RWPE2 (cell line): ENCODE data around the gene GPR3.
"Not testable (repeated sequence)": the region's sequence is repeated elsewhere in the genome, so short reads cannot be mapped to it uniquely, and the experiment has no call there.

Experiments
- ATAC-seq: fragments of 200-7000 bp; cut with Tn5 transposase; 3 replicates; pipeline ENCODE4 v1.9.1; 2021; ENCODE audit warnings: low read depth
- DNase-seq: peaks from one replicate; pipeline ENCODE4 v3.0.0-alpha.2; 2020; ENCODE audit warnings: low spot score
- H3K27ac ChIP-seq: fragments of 450-650 bp; 2 replicates; pipeline ENCODE4 v1.5.1; 2017; ENCODE audit warnings: mild to moderate bottlenecking; ENCODE audit not compliant: poor library complexity, severe bottlenecking
- H3K27me3 ChIP-seq: fragments of 250-450 bp; sonication (Bioruptor Pico); 2 replicates; pipeline ENCODE4 v1.5.1; 2021; ENCODE audit warnings: mild to moderate bottlenecking, moderate library complexity; ENCODE audit not compliant: insufficient read depth, poor library complexity, severe bottlenecking
- H3K36me3 ChIP-seq: fragments of 250-450 bp; sonication (Bioruptor Pico); 2 replicates; pipeline ENCODE4 v1.5.1; 2020; ENCODE audit warnings: low read depth, mild to moderate bottlenecking, moderate library complexity
- H3K4me1 ChIP-seq: fragments of 250-450 bp; sonication (Bioruptor Pico); 2 replicates; pipeline ENCODE4 v1.5.1; 2021; ENCODE audit warnings: mild to moderate bottlenecking, moderate library complexity; ENCODE audit not compliant: insufficient read depth, poor library complexity, severe bottlenecking
- H3K4me3 ChIP-seq: fragments of 250-450 bp; sonication (Bioruptor Pico); 2 replicates; pipeline ENCODE4 v1.5.1; 2021; ENCODE audit warnings: mild to moderate bottlenecking, moderate library complexity; ENCODE audit not compliant: severe bottlenecking
- H3K9me3 ChIP-seq: fragments of 250-450 bp; sonication (Bioruptor Pico); 2 replicates; pipeline ENCODE4 v1.5.1; 2021; ENCODE audit warnings: mild to moderate bottlenecking, moderate library complexity; ENCODE audit not compliant: severe bottlenecking
- TF ChIP-seq, protein P1 (sequence below): fragments of 450-650 bp; IDR thresholded peaks from one replicate; pipeline ENCODE4 v1.5.1; 2017; ENCODE audit warnings: mild to moderate bottlenecking, moderate library complexity; ENCODE audit not compliant: poor library complexity, severe bottlenecking

The GPR3 gene

DNA sequence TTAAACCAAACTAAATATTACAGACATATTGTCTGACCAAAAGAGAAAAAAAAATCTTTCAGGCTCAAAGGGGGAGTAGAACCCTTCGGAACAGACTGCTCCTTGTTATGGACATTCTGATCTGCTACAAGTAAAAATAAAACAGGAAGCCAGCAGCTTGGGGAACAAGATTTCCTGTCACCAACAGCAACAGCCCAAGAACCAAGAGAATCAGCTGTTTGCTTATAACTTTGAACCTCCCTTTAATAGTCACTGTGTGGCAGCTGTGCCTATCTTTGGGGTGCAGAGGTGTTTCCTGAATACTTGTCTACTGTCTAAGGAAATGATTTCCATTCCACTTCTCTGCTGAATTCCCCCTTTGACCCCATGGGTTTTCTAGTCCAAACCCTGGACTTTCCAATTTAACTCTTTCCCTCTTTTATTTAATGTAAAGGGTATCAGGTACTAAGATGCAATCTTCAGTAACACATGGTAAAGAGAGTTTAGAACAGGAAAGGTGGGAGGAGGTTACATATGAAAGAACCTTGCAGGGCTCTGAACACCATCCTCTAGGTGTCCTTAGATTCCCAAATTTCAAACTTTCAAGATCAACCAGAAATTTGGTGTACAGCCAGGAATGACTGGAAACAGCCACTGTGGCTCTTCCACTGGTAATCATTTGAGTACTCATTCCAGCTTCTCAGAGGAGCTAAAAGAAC is 38.6 kb downstream of the GPR3 start:
- TF ChIP-seq, protein P1, sequence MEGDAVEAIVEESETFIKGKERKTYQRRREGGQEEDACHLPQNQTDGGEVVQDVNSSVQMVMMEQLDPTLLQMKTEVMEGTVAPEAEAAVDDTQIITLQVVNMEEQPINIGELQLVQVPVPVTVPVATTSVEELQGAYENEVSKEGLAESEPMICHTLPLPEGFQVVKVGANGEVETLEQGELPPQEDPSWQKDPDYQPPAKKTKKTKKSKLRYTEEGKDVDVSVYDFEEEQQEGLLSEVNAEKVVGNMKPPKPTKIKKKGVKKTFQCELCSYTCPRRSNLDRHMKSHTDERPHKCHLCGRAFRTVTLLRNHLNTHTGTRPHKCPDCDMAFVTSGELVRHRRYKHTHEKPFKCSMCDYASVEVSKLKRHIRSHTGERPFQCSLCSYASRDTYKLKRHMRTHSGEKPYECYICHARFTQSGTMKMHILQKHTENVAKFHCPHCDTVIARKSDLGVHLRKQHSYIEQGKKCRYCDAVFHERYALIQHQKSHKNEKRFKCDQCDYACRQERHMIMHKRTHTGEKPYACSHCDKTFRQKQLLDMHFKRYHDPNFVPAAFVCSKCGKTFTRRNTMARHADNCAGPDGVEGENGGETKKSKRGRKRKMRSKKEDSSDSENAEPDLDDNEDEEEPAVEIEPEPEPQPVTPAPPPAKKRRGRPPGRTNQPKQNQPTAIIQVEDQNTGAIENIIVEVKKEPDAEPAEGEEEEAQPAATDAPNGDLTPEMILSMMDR: peak; percentile 15
- no peak for ATAC-seq
- Histone ChIP-seq H3K9me3 (no peaks in the 10 kb centered on the region), H3K27ac (no peak overlapping the region), H3K4me3 (no peak overlapping the region), H3K36me3 (peaks cover 29% of the 10 kb centered on the region), H3K27me3 (no peaks in the 10 kb centered on the region), H3K4me1 (peaks cover 5% of the 10 kb centered on the region)
- DNase-seq: no peak

DNA sequence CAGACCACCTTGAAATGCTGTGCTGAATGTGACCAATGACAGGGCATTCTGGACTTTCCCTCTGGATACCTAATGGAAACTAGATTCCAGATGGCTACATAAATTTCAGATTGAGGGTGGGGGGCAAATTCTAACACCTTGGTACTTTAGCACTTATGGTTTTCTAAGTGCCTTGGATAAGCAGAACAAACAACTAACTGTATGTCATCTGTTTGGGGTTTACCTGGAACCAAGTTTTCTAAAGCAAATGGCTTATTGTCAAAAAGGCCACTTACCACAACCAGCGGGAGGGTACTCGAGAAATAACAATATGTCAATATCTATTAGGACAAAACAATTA is 39.1 kb downstream of the GPR3 start:
- H3K4me1 ChIP-seq: peaks cover 10% of the 10 kb centered on the region
- ATAC-seq (no peak), DNase-seq (no peak)
- H3K4me3 ChIP-seq: no peak overlapping the region
- peaks cover 27% of the 10 kb centered on the region for H3K36me3 ChIP-seq
- H3K27ac ChIP-seq: no peak overlapping the region
- TF ChIP-seq, protein P1: no peak
- no peaks in the 10 kb centered on the region for H3K27me3 ChIP-seq
- H3K9me3 ChIP-seq: no peaks in the 10 kb centered on the region

- Histone ChIP-seq H3K36me3 (peaks cover 15% of the 10 kb centered on the region), H3K4me1 (peaks cover 22% of the 10 kb centered on the region)
- not testable (repeated sequence) for H3K4me3 ChIP-seq, H3K27ac ChIP-seq, H3K9me3 ChIP-seq, H3K27me3 ChIP-seq, DNase-seq, ATAC-seq
Measured at GRCh38 chr1:27432725-27433124, 40.3 kb downstream of the GPR3 start.

GRCh38 chr1:27433706-27434105 is 41.3 kb downstream of the GPR3 start:
- Histone ChIP-seq H3K9me3 (no peaks in the 10 kb centered on the region), H3K4me3 (no peak overlapping the region), H3K27me3 (no peaks in the 10 kb centered on the region), H3K36me3 (peaks cover 6% of the 10 kb centered on the region), H3K4me1 (peaks cover 30% of the 10 kb centered on the region), H3K27ac (no peak overlapping the region)
- DNase-seq (no peak), ATAC-seq (no peak)
- TF ChIP-seq, protein P1: no peak

DNA sequence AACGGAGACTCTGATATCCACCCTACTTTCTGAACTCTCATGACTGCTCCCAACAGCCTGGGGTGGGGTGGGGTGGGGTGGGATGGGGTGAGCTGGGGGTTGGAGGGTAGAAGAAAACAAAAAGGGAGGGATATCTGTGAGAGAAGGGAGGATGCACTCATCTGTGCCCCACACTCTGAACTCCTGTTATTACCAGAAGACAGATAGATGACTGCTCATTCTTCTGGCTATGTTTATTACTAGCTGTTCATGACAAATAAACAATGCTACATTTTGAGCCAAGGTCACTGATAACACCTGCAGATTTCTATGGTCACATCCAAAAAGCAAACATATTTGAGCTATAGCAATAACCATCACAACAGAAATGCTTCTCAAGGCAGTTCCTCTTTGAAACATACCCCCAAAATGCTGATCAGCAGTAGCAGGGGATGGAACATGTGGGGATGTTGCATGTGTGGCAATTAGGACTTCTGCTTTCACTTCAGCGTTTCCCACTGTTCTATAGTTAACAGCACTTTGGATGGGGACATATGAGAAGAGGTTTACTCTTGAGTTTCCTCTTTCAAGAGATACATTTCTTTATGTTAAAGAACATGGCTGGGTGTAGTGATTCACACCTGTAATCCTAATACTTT is 43.3 kb downstream of the GPR3 start:
- Histone ChIP-seq H3K27ac (peak overlapping the region; percentile 33), H3K9me3 (no peaks in the 10 kb centered on the region), H3K36me3 (no peaks in the 10 kb centered on the region), H3K4me3 (no peak overlapping the region), H3K27me3 (no peaks in the 10 kb centered on the region), H3K4me1 (peaks cover 30% of the 10 kb centered on the region)
- ATAC-seq (no peak), DNase-seq (no peak)
- TF ChIP-seq, protein P1: no peak
